ENCODE data around the gene PIEZO2.

The PIEZO2 gene

DNA sequence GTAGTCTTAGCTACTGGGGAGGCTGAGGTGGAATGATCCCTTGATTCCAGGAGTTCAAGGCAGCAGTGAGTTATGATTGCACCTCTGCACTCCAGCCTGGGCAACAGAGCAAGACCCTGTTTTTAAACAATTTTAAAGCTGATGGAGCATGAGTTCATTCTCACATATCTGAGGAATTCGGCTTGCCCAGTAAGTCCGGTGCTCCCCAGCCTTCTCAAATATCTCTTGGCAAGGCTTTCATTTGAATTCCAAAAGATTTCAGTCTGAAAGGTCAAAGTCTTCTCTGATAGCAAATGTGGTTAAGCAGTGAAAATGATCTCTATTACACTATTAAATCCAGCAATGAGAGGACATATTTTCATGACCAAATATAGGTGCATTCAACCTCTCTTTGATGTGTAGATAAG is 27.9 kb downstream of the PIEZO2 start:
- Histone ChIP-seq H3K4me2 (ENCODE audit: low read depth, low read length, poor library complexity, severe bottlenecking) (no peak overlapping the region), H3K4me3 (ENCODE audit: insufficient read depth, low read length, poor library complexity, severe bottlenecking) (no peak overlapping the region), H3F3A (ENCODE audit: insufficient read depth) (no peaks in the 10 kb centered on the region), H3K27ac (ENCODE audit: low read depth, low read length) (no peak overlapping the region), H3K79me2 (ENCODE audit: insufficient read depth, low read length) (no peaks in the 10 kb centered on the region), H2AFZ (ENCODE audit: low read depth, low read length, severe bottlenecking) (no peak overlapping the region), H3K9me2 (replicated peaks; ENCODE audit: insufficient read depth, low read length) (no peaks in the 10 kb centered on the region), H3K9me3 (ENCODE audit: insufficient read depth, low read length) (no peaks in the 10 kb centered on the region), H3K36me3 (ENCODE audit: low read length) (no peaks in the 10 kb centered on the region), H3K9ac (ENCODE audit: low read length) (no peak overlapping the region), H3K27me3 (ENCODE audit: low read length) (no peaks in the 10 kb centered on the region), H4K20me1 (ENCODE audit: low read depth, low read length) (no peaks in the 10 kb centered on the region)
- TF ChIP-seq, protein P1, sequence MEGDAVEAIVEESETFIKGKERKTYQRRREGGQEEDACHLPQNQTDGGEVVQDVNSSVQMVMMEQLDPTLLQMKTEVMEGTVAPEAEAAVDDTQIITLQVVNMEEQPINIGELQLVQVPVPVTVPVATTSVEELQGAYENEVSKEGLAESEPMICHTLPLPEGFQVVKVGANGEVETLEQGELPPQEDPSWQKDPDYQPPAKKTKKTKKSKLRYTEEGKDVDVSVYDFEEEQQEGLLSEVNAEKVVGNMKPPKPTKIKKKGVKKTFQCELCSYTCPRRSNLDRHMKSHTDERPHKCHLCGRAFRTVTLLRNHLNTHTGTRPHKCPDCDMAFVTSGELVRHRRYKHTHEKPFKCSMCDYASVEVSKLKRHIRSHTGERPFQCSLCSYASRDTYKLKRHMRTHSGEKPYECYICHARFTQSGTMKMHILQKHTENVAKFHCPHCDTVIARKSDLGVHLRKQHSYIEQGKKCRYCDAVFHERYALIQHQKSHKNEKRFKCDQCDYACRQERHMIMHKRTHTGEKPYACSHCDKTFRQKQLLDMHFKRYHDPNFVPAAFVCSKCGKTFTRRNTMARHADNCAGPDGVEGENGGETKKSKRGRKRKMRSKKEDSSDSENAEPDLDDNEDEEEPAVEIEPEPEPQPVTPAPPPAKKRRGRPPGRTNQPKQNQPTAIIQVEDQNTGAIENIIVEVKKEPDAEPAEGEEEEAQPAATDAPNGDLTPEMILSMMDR (IDR thresholded peaks at IDR 0.05; ENCODE audit: insufficient read depth, low read length, poor library complexity, severe bottlenecking), result no peak
- TF ChIP-seq EZH2phosphoT487 (conservative IDR thresholded peaks at IDR 0.05; ENCODE audit: low read length), result no peak

DNA sequence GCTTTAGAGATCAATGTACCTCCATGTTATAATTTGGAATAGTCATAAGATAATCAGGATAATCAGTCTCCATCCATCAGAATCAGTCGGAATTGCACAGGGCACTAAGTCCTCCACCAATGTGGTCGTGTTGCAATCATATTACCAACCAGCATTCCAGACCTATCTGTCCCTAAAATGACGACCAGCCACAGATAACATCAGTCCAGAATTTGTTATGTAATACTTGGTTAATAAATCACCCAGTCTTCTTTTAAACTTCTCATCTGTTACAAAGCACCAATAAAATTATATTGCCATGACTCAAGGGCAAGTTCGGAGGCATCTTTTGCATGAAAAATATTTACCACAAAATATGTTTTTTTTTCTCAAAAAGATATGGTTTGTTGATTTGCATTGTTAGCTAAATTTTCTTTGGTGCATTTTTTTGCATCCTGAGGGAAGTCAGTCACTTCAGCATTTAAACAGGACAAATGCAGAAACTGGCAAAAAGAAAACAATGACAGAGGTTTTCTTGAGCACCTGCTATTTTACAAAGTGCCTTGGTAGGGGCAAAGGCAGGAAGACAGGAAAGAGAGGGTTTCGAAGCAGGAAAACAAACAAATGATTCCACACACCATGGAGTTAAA is 29.3 kb downstream of the PIEZO2 start:
- no peaks in the 10 kb centered on the region for H3K79me2 ChIP-seq (ENCODE audit: insufficient read depth, low read length)
- no peak overlapping the region for H3K27ac ChIP-seq (ENCODE audit: low read depth, low read length)
- H3K36me3 ChIP-seq (ENCODE audit: low read length), result no peaks in the 10 kb centered on the region
- H4K20me1 ChIP-seq (ENCODE audit: low read depth, low read length), result no peaks in the 10 kb centered on the region
- TF ChIP-seq, protein P1 (IDR thresholded peaks at IDR 0.05; ENCODE audit: insufficient read depth, low read length, poor library complexity, severe bottlenecking), result no peak
- no peak for TF ChIP-seq EZH2phosphoT487 (conservative IDR thresholded peaks at IDR 0.05; ENCODE audit: low read length)
- H3K4me2 ChIP-seq (ENCODE audit: low read depth, low read length, poor library complexity, severe bottlenecking), result no peak overlapping the region
- no peak overlapping the region for H3K9ac ChIP-seq (ENCODE audit: low read length)
- no peaks in the 10 kb centered on the region for H3K27me3 ChIP-seq (ENCODE audit: low read length)
- no peaks in the 10 kb centered on the region for H3K9me2 ChIP-seq (replicated peaks; ENCODE audit: insufficient read depth, low read length)
- H3K4me3 ChIP-seq (ENCODE audit: insufficient read depth, low read length, poor library complexity, severe bottlenecking), result no peak overlapping the region
- H2AFZ ChIP-seq (ENCODE audit: low read depth, low read length, severe bottlenecking), result no peak overlapping the region
- no peaks in the 10 kb centered on the region for H3K9me3 ChIP-seq (ENCODE audit: insufficient read depth, low read length)
- H3F3A ChIP-seq (ENCODE audit: insufficient read depth), result no peaks in the 10 kb centered on the region

DNA sequence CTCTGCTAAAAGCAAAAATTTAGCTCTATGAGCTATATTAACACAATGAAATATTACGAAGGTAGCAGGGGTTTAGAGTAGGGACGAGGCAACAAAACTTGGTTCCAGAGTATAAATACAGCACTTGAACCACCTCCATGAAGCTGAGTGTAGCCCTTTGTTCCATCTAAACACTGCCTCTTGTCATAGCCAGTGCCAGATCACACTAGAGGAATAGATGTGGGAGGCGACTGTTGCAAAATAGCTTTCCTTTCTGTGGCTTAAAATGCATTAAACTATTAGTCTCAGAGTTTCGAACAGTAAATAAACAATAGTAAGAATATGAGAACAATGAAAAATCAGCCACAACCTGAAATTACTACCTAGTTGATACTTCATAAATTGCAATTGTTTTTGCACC is 29.8 kb downstream of the PIEZO2 start:
- Histone ChIP-seq H3K27ac (ENCODE audit: low read depth, low read length) (no peak overlapping the region), H3K4me3 (ENCODE audit: insufficient read depth, low read length, poor library complexity, severe bottlenecking) (no peak overlapping the region), H3K36me3 (ENCODE audit: low read length) (no peaks in the 10 kb centered on the region), H3K79me2 (ENCODE audit: insufficient read depth, low read length) (no peaks in the 10 kb centered on the region), H3K9me2 (replicated peaks; ENCODE audit: insufficient read depth, low read length) (no peaks in the 10 kb centered on the region), H3K27me3 (ENCODE audit: low read length) (no peaks in the 10 kb centered on the region), H3F3A (ENCODE audit: insufficient read depth) (no peaks in the 10 kb centered on the region), H3K4me2 (ENCODE audit: low read depth, low read length, poor library complexity, severe bottlenecking) (no peak overlapping the region), H3K9ac (ENCODE audit: low read length) (no peak overlapping the region), H2AFZ (ENCODE audit: low read depth, low read length, severe bottlenecking) (no peak overlapping the region), H3K9me3 (ENCODE audit: insufficient read depth, low read length) (no peaks in the 10 kb centered on the region), H4K20me1 (ENCODE audit: low read depth, low read length) (no peaks in the 10 kb centered on the region)
- no peak for TF ChIP-seq EZH2phosphoT487 (conservative IDR thresholded peaks at IDR 0.05; ENCODE audit: low read length)
- TF ChIP-seq, protein P1 (IDR thresholded peaks at IDR 0.05; ENCODE audit: insufficient read depth, low read length, poor library complexity, severe bottlenecking), result no peak

All from SU-DHL-6 (cell line).